Liver (tissue), 9 donors: Measurements from ENCODE around the gene CABP4. TPM values are rescaled to one million over a fixed set of nuclear protein-coding genes. Genes with fewer than 3 reads are reported as not detected.

Experiments
- DNase-seq: peaks from one replicate; pipeline ENCODE4 v3.0.0-alpha.2; 2017; ENCODE audit warnings: low spot score
- H3K27ac ChIP-seq, 2 donors: one replicate each; pipeline ENCODE4 v1.7.0; 2013; ENCODE audit warnings: inconsistent platforms in 2 of 2, low read length in 2 of 2, control low read depth in 1 of 2, low read depth in 1 of 2, mild to moderate bottlenecking in 1 of 2
- H3K27me3 ChIP-seq, 4 donors: one replicate each; pipeline versions ENCODE4 v1.6.1 to v1.7.0; 2013; ENCODE audit warnings: low read length in 3 of 4, inconsistent platforms in 1 of 4, mild to moderate bottlenecking in 1 of 4, moderate library complexity in 1 of 4; ENCODE audit not compliant: control insufficient read depth in 4 of 4, insufficient read depth in 4 of 4
- H3K36me3 ChIP-seq, 4 donors: one replicate each; pipeline versions ENCODE4 v1.6.1 to v1.7.0; 2013; ENCODE audit warnings: low read length in 3 of 4, mild to moderate bottlenecking in 3 of 4, low read depth in 1 of 4, moderate library complexity in 1 of 4; ENCODE audit not compliant: control insufficient read depth in 4 of 4, insufficient read depth in 3 of 4
- H3K4me1 ChIP-seq, 4 donors: one replicate each; pipeline versions ENCODE4 v1.6.1 to v1.7.0; 2013; ENCODE audit warnings: low read length in 3 of 4, mild to moderate bottlenecking in 3 of 4, moderate library complexity in 1 of 4; ENCODE audit not compliant: control insufficient read depth in 4 of 4, insufficient read depth in 4 of 4
- H3K4me3 ChIP-seq, 3 donors: one replicate each; pipeline versions ENCODE4 v1.6.1 to v1.7.0; 2013; ENCODE audit warnings: low read length in 3 of 3, control low read depth in 1 of 3, low read depth in 1 of 3, mild to moderate bottlenecking in 1 of 3
- H3K9ac ChIP-seq, 2 donors: one replicate each; pipeline ENCODE4 v1.7.0; 2013; ENCODE audit warnings: low read length in 2 of 2, mild to moderate bottlenecking in 2 of 2, moderate library complexity in 2 of 2, control low read depth in 1 of 2, low read depth in 1 of 2
- H3K9me3 ChIP-seq, 4 donors: one replicate each; pipeline versions ENCODE4 v1.6.1 to v1.7.0; 2013; ENCODE audit warnings: low read length in 3 of 4; ENCODE audit not compliant: control insufficient read depth in 4 of 4
- ATF3 ChIP-seq: IDR thresholded peaks from 2 replicates; pipeline ENCODE4 v1.6.1; 2016; ENCODE audit warnings: antibody characterized with exemption
- EGR1 ChIP-seq, 2 donors: IDR thresholded peaks; 2 replicates each; pipeline ENCODE4 v1.6.1; 2016 to 2018; ENCODE audit warnings: antibody characterized with exemption in 2 of 2, low read depth in 2 of 2
- FOXA1 ChIP-seq: IDR thresholded peaks from 2 replicates; pipeline ENCODE4 v1.6.1; 2016; ENCODE audit warnings: antibody characterized with exemption
- FOXA2 ChIP-seq: IDR thresholded peaks from 2 replicates; pipeline ENCODE4 v1.6.1; 2016; ENCODE audit warnings: antibody characterized with exemption
- GABPA ChIP-seq, 2 donors: IDR thresholded peaks in 1 of 2; conservative IDR thresholded peaks in 1 of 2; 2 replicates each; pipeline ENCODE4 v1.6.1; 2016; ENCODE audit warnings: antibody characterized with exemption in 2 of 2, mild to moderate bottlenecking in 1 of 2, moderate library complexity in 1 of 2
- HNF4G ChIP-seq: IDR thresholded peaks from 2 replicates; pipeline ENCODE4 v1.6.1; 2016; ENCODE audit warnings: antibody characterized with exemption
- JUND ChIP-seq, 2 donors: IDR thresholded peaks; 2 replicates each; pipeline ENCODE4 v1.6.1; 2016; ENCODE audit warnings: antibody characterized with exemption in 2 of 2
- MAX ChIP-seq: IDR thresholded peaks from 2 replicates; pipeline ENCODE4 v1.6.1; 2016; ENCODE audit warnings: antibody characterized with exemption
- NR2F2 ChIP-seq: IDR thresholded peaks from 2 replicates; pipeline ENCODE4 v1.6.1; 2016; ENCODE audit warnings: antibody characterized with exemption
- REST ChIP-seq: IDR thresholded peaks from 2 replicates; pipeline ENCODE4 v1.6.1; 2016; ENCODE audit warnings: antibody characterized with exemption, mild to moderate bottlenecking
- RXRA ChIP-seq, 2 donors: IDR thresholded peaks; 2 replicates each; pipeline ENCODE4 v1.6.1; 2017 to 2018; ENCODE audit warnings: antibody characterized with exemption in 2 of 2, mild to moderate bottlenecking in 1 of 2
- SP1 ChIP-seq: IDR thresholded peaks from 2 replicates; pipeline ENCODE4 v1.6.1; 2018; ENCODE audit warnings: antibody characterized with exemption, mild to moderate bottlenecking
- TAF1 ChIP-seq: conservative IDR thresholded peaks from 2 replicates; pipeline ENCODE4 v1.6.1; 2016; ENCODE audit warnings: antibody characterized with exemption, mild to moderate bottlenecking
- YY1 ChIP-seq: IDR thresholded peaks from 2 replicates; pipeline ENCODE4 v1.6.1; 2016; ENCODE audit warnings: antibody characterized with exemption, mild to moderate bottlenecking
- ZBTB33 ChIP-seq: IDR thresholded peaks from 2 replicates; pipeline ENCODE4 v1.6.1; 2016; ENCODE audit warnings: antibody characterized with exemption
- WGBS: extraction: QIAGEN DNeasy Blood & Tissue Kit; methylation state at CpG from one replicate; pipeline ENCODE4 v1.1.7; 2013; 5-methylcytosine and 5-hydroxymethylcytosine counted together
- polyA plus RNA-seq, 2 donors: library from polyadenylated mRNA; stranded (reverse) in 1 of 2; unstranded in 1 of 2; fragments of 200-250 nt in 1 of 2; fragments of >200 nt in 1 of 2; fragmentation: Nextera tagmentation in 1 of 2; extraction: Ambion mirVana in 1 of 2; gene quantifications; one replicate each; pipeline versions ENCODE4 v1.2.1 to v1.2.3, GENCODE V29; 2013 to 2015
- total RNA-seq, 2 donors: library from RNA; depleted of rRNA; stranded (reverse); fragments of >200 nt; gene quantifications; one replicate each; pipeline ENCODE4 v1.2.3, GENCODE V29; 2014
- donor health status: healthy.
- donor health status: healthy.
- donor health status: healthy.
- donor health status: healthy.
- donor health status: healthy.

The CABP4 gene
- total and polyA plus RNA-seq, 4 donors: 0.85 to 2.9 (median 1.6) TPM

- Histone ChIP-seq H3K9ac (no peak overlapping the region), H3K9me3 (no peaks in the 10 kb centered on the region), H3K4me1 (peaks cover 3 to 9% (median 7%) of the 10 kb centered on the region in 4 donors), H3K36me3 (no peaks in the 10 kb centered on the region), H3K27me3 (no peaks in the 10 kb centered on the region), H3K27ac (no peak overlapping the region), H3K4me3 (no peak overlapping the region)
- TF ChIP-seq ATF3 (no peak), EGR1 (IDR thresholded peaks at IDR 0.05; ENCODE audit: low read depth in 2 of 2) (no peak), SP1 (no peak), TAF1 (no peak), MAX (no peak), REST (no peak), GABPA (IDR thresholded peaks at IDR 0.05 in 1 of 2, conservative IDR thresholded peaks at IDR 0.05 in 1 of 2) (no peak), JUND (IDR thresholded peaks at IDR 0.05) (no peak), YY1 (no peak), NR2F2 (no peak)
- DNase-seq: no peak
- WGBS: 88% methylated on average over 18 of the region's 18 CpGs
Measured at GRCh38 chr11:67406420-67406968, 48.7 kb upstream of the CABP4 start.

- Histone ChIP-seq H3K9me3 (no peaks in the 10 kb centered on the region), H3K27me3 (no peaks in the 10 kb centered on the region), H3K4me1 (peaks cover under 1 to 6% (median 6%) of the 10 kb centered on the region in 4 donors), H3K36me3 (no peaks in the 10 kb centered on the region), H3K9ac (no peak overlapping the region), H3K27ac (no peak overlapping the region), H3K4me3 (no peak overlapping the region)
- TF ChIP-seq NR2F2: no peak
- no peak for TF ChIP-seq REST
- no peak for TF ChIP-seq RXRA (IDR thresholded peaks at IDR 0.05)
- no peak for TF ChIP-seq ZBTB33
- TF ChIP-seq YY1: no peak
- TF ChIP-seq FOXA1: no peak
- no peak for TF ChIP-seq HNF4G
- TF ChIP-seq FOXA2: no peak
- no peak for TF ChIP-seq EGR1 (IDR thresholded peaks at IDR 0.05; ENCODE audit: low read depth in 2 of 2)
- 47% methylated on average over 12 of the region's 12 CpGs for WGBS
- no peak for DNase-seq
Measured at GRCh38 chr11:67406969-67407687, 48.0 kb upstream of the CABP4 start.
